IMR-90 (cell line): ENCODE measurements around the gene RFTN1. TPM values are rescaled to one million over a fixed set of nuclear protein-coding genes. Genes with fewer than 3 reads are reported as not detected.
A peak's percentile ranks its signal among the peaks of the same experiment; 100 is the strongest.

Source experiments
- ATAC-seq: fragments of 200-7000 bp; cut with Tn5 transposase; 2 replicates; pipeline ENCODE4 v1.9.1; 2020; ENCODE audit warnings: low read depth, mild to moderate bottlenecking, moderate library complexity
- BruUV-seq: library from RNA; stranded (reverse); fragments of 400-500 nt; replicated peaks from 2 replicates; lab custom pipeline; 2021; lab: Mats Ljungman, UMichigan
- CTCF ChIA-PET: fragments of 300-600 bp; formaldehyde crosslinking; extraction: SDS; loops from one replicate; lab custom pipeline; 2021; ENCODE audit warnings: antibody characterized with exemption; lab: Yijun Ruan, JAX
- POLR2A ChIA-PET: fragments of 300-600 bp; sonication (Branson Sonifier 250); formaldehyde crosslinking; loops from one replicate; lab custom pipeline; 2022; ENCODE audit warnings: antibody characterized with exemption; ENCODE audit not compliant: unreplicated experiment; lab: Charles Lee
- DNase-seq: peaks from one replicate; pipeline ENCODE4 v3.0.0; 2013
- H2AFZ ChIP-seq: replicated peaks from 2 replicates; pipeline ENCODE3; 2013; ENCODE audit warnings: low read length, mild to moderate bottlenecking; ENCODE audit not compliant: poor library complexity
- H2AK5ac ChIP-seq: 2 replicates; pipeline ENCODE4 v1.6.1; 2013; ENCODE audit warnings: low read depth, low read length, inconsistent platforms
- H2AK9ac ChIP-seq: replicated peaks from 2 replicates; pipeline ENCODE3; 2013; ENCODE audit warnings: mild to moderate bottlenecking, low read depth, low read length, moderate library complexity; ENCODE audit not compliant: poor library complexity
- H2BK120ac ChIP-seq: 2 replicates; pipeline ENCODE4 v1.6.1; 2013; ENCODE audit warnings: low read depth, low read length, inconsistent platforms
- H2BK15ac ChIP-seq: 3 replicates; pipeline ENCODE4 v1.6.1; 2013; ENCODE audit warnings: low read depth, low read length, inconsistent platforms
- H2BK20ac ChIP-seq: 2 replicates; pipeline ENCODE4 v1.6.1; 2013; ENCODE audit warnings: low read depth, mild to moderate bottlenecking, inconsistent platforms, low read length, moderate library complexity
- H2BK5ac ChIP-seq: 2 replicates; pipeline ENCODE4 v1.6.1; 2013; ENCODE audit warnings: mild to moderate bottlenecking, low read depth, low read length, inconsistent platforms; ENCODE audit not compliant: poor library complexity, severe bottlenecking
- H3K14ac ChIP-seq: replicated peaks from 2 replicates; pipeline ENCODE4 v1.6.1; 2013; ENCODE audit warnings: low read depth, low read length, inconsistent platforms
- H3K18ac ChIP-seq: 2 replicates; pipeline ENCODE4 v1.6.1; 2013; ENCODE audit warnings: low read depth, low read length, control low read depth
- H3K23ac ChIP-seq: 2 replicates; pipeline ENCODE4 v1.6.1; 2013; ENCODE audit warnings: low read depth, low read length, inconsistent platforms
- H3K27ac ChIP-seq: 2 replicates; pipeline ENCODE4 v1.5.1; 2013; ENCODE audit warnings: mild to moderate bottlenecking, control low read depth, low read length; ENCODE audit not compliant: insufficient read depth
- H3K27me3 ChIP-seq: 2 replicates; pipeline ENCODE4 v1.6.1; 2013; ENCODE audit warnings: low read length; ENCODE audit not compliant: control insufficient read depth, insufficient read depth
- H3K36me3 ChIP-seq: 2 replicates; pipeline ENCODE4 v1.6.1; 2013; ENCODE audit warnings: low read length, mixed read lengths; ENCODE audit not compliant: control insufficient read depth, insufficient read depth
- H3K4ac ChIP-seq: 2 replicates; pipeline ENCODE4 v1.6.1; 2013; ENCODE audit warnings: low read depth, low read length, inconsistent platforms
- H3K4me1 ChIP-seq: 2 replicates; pipeline ENCODE4 v1.6.1; 2013; ENCODE audit warnings: low read length, mixed read lengths; ENCODE audit not compliant: control insufficient read depth, insufficient read depth
- H3K4me2 ChIP-seq: 2 replicates; pipeline ENCODE4 v1.6.1; 2013; ENCODE audit warnings: low read depth, mild to moderate bottlenecking, control low read depth, low read length, moderate library complexity
- H3K4me3 ChIP-seq: 2 replicates; pipeline ENCODE4 v1.5.1; 2013; ENCODE audit warnings: low read depth, mild to moderate bottlenecking, control low read depth, low read length, moderate library complexity; ENCODE audit not compliant: insufficient read depth
- H3K56ac ChIP-seq: 2 replicates; pipeline ENCODE4 v1.6.1; 2013; ENCODE audit warnings: low read length, inconsistent platforms; ENCODE audit not compliant: insufficient read depth; ENCODE audit errors: extremely low read depth
- H3K79me1 ChIP-seq, 2 experiments: 2 replicates each; pipeline ENCODE4 v1.6.1; 2013; ENCODE audit warnings: low read length in 2 of 2, inconsistent platforms in 1 of 2, low read depth in 1 of 2
- H3K9ac ChIP-seq: 2 replicates; pipeline ENCODE4 v1.6.1; 2013; ENCODE audit warnings: low read depth, low read length, control low read depth
- H3K9me1 ChIP-seq: 2 replicates; pipeline ENCODE4 v1.6.1; 2013; ENCODE audit warnings: low read length, inconsistent platforms; ENCODE audit not compliant: insufficient read depth
- H3K9me3 ChIP-seq: 2 replicates; pipeline ENCODE4 v1.6.1; 2013; ENCODE audit warnings: low read length; ENCODE audit not compliant: control insufficient read depth, insufficient read depth
- H4K20me1 ChIP-seq: 2 replicates; pipeline ENCODE4 v1.6.1; 2013; ENCODE audit warnings: low read length, inconsistent platforms; ENCODE audit not compliant: insufficient read depth
- H4K5ac ChIP-seq: 2 replicates; pipeline ENCODE4 v1.6.1; 2013; ENCODE audit warnings: mild to moderate bottlenecking, low read depth, low read length, control low read depth
- H4K8ac ChIP-seq, 2 experiments: 2 replicates each; pipeline ENCODE4 v1.6.1; 2013; ENCODE audit warnings: low read depth in 2 of 2, low read length in 2 of 2, control low read depth in 1 of 2, inconsistent platforms in 1 of 2
- H4K91ac ChIP-seq: 2 replicates; pipeline ENCODE4 v1.6.1; 2013; ENCODE audit warnings: low read depth, low read length, inconsistent platforms; ENCODE audit not compliant: insufficient read depth
- BHLHE40 ChIP-seq: fragments of 150-350 bp; IDR thresholded peaks from 2 replicates; pipeline ENCODE4 v1.6.1; 2016; ENCODE audit warnings: mild to moderate bottlenecking, low read depth, low read length
- CEBPB ChIP-seq: IDR thresholded peaks from 2 replicates; pipeline ENCODE4 v1.6.1; 2012; ENCODE audit warnings: low read depth, low read length, improper control_type of control experiment
- ELK1 ChIP-seq: fragments of 150-350 bp; IDR thresholded peaks from 2 replicates; pipeline ENCODE4 v1.6.1; 2016; ENCODE audit warnings: low read depth, mild to moderate bottlenecking, low read length, moderate library complexity, borderline replicate concordance
- MXI1 ChIP-seq: IDR thresholded peaks from 2 replicates; pipeline ENCODE4 v1.6.1; 2012; ENCODE audit warnings: low read depth, mild to moderate bottlenecking, low read length, moderate library complexity, borderline replicate concordance
- POLR2A ChIP-seq: IDR thresholded peaks from 2 replicates; pipeline ENCODE4 v1.6.1; 2012; ENCODE audit warnings: mild to moderate bottlenecking, low read depth, low read length
- RAD21 ChIP-seq: IDR thresholded peaks from 2 replicates; pipeline ENCODE4 v1.6.1; 2012; ENCODE audit warnings: low read length, improper control_type of control experiment
- RCOR1 ChIP-seq: IDR thresholded peaks from 2 replicates; pipeline ENCODE4 v1.6.1; 2012; ENCODE audit warnings: mild to moderate bottlenecking, low read length, improper control_type of control experiment; ENCODE audit not compliant: insufficient replicate concordance
- RFX5 ChIP-seq: IDR thresholded peaks from 2 replicates; pipeline ENCODE4 v1.8.0; 2012; ENCODE audit warnings: low read depth, mild to moderate bottlenecking, low read length, moderate library complexity
- SMC3 ChIP-seq: fragments of 150-350 bp; IDR thresholded peaks from 2 replicates; pipeline ENCODE4 v1.6.1; 2016; ENCODE audit warnings: low read depth, mild to moderate bottlenecking, antibody characterized with exemption, low read length, moderate library complexity
- USF2 ChIP-seq: fragments of 150-350 bp; IDR thresholded peaks from 2 replicates; pipeline ENCODE4 v1.6.1; 2017; ENCODE audit warnings: mild to moderate bottlenecking, antibody characterized with exemption, low read length, low read depth
- WGBS, 2 experiments: methylation state at CpG; one replicate each; pipeline versions ENCODE4 v1.1.5 to v1.1.7; 2013; ENCODE audit warnings: missing lambda C conversion rate in 2 of 2; ENCODE audit not compliant: insufficient read length in 1 of 2; ENCODE audit errors: extremely low coverage in 2 of 2; 5-methylcytosine and 5-hydroxymethylcytosine counted together
- dilution Hi-C: fragments of 300-500 bp; cut with HindIII; formaldehyde crosslinking; loops from one replicate; pipeline ENCODE4 v1.14.3; 2018; ENCODE audit warnings: low sequenced_read_pairs; ENCODE audit not compliant: unreplicated experiment
- in situ Hi-C: fragments of 300-500 bp; cut with MboI; formaldehyde crosslinking; loops from 3 replicates; pipeline ENCODE4 v1.14.3; 2019; ENCODE audit warnings: low sequenced_read_pairs, inconsistent platforms, mixed read lengths
- intact Hi-C: fragments of 100-400 bp; cut with micrococcal nuclease; formaldehyde crosslinking; loops from 2 replicates; pipeline ENCODE4 v1.10.0; 2022
- polyA plus RNA-seq, 3 experiments: library from polyadenylated mRNA; depleted of rRNA; stranded (reverse); fragments of >200 nt; gene quantifications; 2 replicates each; pipeline ENCODE4 v1.2.3, GENCODE V29; 2012; ENCODE audit warnings: low replicate concordance in 1 of 3
- total RNA-seq: library from RNA; depleted of rRNA; stranded (reverse); fragments of >200 nt; gene quantifications from 2 replicates; pipeline ENCODE4 v1.2.3, GENCODE V29; 2012

RFTN1 gene
- total and polyA plus RNA-seq, 2 of the 4 experiments (the other 2 are of a cell fraction), result 45.0 to 52.0 TPM

GRCh38 chr3:16373341-16373946 is 140.1 kb downstream of the RFTN1 start:
- intact Hi-C loops, result no loop called here
- TF ChIP-seq CEBPB (no peak), USF2 (no peak), RAD21 (no peak), RFX5 (no peak), ELK1 (no peak), SMC3 (no peak), MXI1 (no peak), POLR2A (no peak), RCOR1 (no peak), BHLHE40 (no peak)
- Histone ChIP-seq H4K91ac (no peak overlapping the region), H3K4me3 (no peak overlapping the region), H3K4me1 (peaks cover 26% of the 10 kb centered on the region), H4K20me1 (peaks cover 4% of the 10 kb centered on the region; the same call in 1 of the 2 replicates), H3K27me3 (no peaks in the 10 kb centered on the region), H3K18ac (no peak overlapping the region), H3K9me3 (peaks cover 3% of the 10 kb centered on the region; the same call in 1 of the 2 replicates), H3K79me1 (peaks cover 16 to 56% of the 10 kb centered on the region in 2 experiments), H2AK9ac (peak overlapping the region; percentile 20), H3K4ac (no peak overlapping the region; the same call in 1 of the 2 replicates), H3K36me3 (peaks cover 38% of the 10 kb centered on the region), H3K9ac (no peak overlapping the region), H2BK15ac (no peak overlapping the region), H2BK120ac (no peak overlapping the region), H3K9me1 (peaks cover 32% of the 10 kb centered on the region), H3K56ac (no peak overlapping the region), H3K23ac (no peak overlapping the region; the same call in 1 of the 2 replicates), H3K14ac (peak overlapping the region; percentile 30; the same call in 1 of the 2 replicates), H3K27ac (no peak overlapping the region), H2AK5ac (peak overlapping the region; percentile 24; the same call in 1 of the 2 replicates), H4K5ac (no peak overlapping the region), H3K4me2 (no peak overlapping the region), H2BK5ac (no peak overlapping the region), H2BK20ac (no peak overlapping the region), H4K8ac (no peak overlapping the region), H2AFZ (no peak overlapping the region)
- no peak for DNase-seq
- ChIA-PET CTCF (interaction anchor here (0.5 kb wide), 1 partner anchor 177 kb away, joined by 15 read pairs; no protein-coding TSS in a partner anchor), POLR2A (no interaction called here)
- dilution Hi-C loops, result no loop called here
- 92% methylated on average over 2 of the region's 3 CpGs; no CpG with 5 or more reads in 1 of the 2 experiments for WGBS, 2 experiments
- BruUV-seq, result no TSS peak
- ATAC-seq, result no peak
- in situ Hi-C loops, result no loop called here
